HCT116 (cell line): Measurements from ENCODE around the gene TNPO1. TPM values are rescaled to one million over a fixed set of nuclear protein-coding genes. Genes with fewer than 3 reads are reported as not detected.

Experiments used
- ATAC-seq: fragments of 200-7000 bp; cut with Tn5 transposase; 2 replicates; pipeline ENCODE4 v1.9.1; 2020; ENCODE audit warnings: mild to moderate bottlenecking, moderate library complexity
- BruUV-seq: library from RNA; stranded (reverse); fragments of 400-500 nt; replicated peaks from 2 replicates; lab custom pipeline; 2021; lab: Mats Ljungman, UMichigan
- CTCF ChIA-PET: fragments of 300-600 bp; sonication (Branson Sonifier 250); formaldehyde crosslinking; loops from one replicate; lab custom pipeline; 2021; ENCODE audit warnings: antibody characterized with exemption; lab: Charles Lee
- POLR2A ChIA-PET: fragments of 300-600, 350-600 bp; sonication (Branson Sonifier 250); formaldehyde crosslinking; loops from one replicate; lab custom pipeline; 2021; ENCODE audit warnings: antibody characterized with exemption; lab: Charles Lee
- RAD21 ChIA-PET, 2 experiments: fragments of 300-600 bp; sonication (Branson Sonifier 250); formaldehyde crosslinking; loops; one replicate each; lab custom pipeline; 2023; ENCODE audit warnings: low total read pairs in 2 of 2; ENCODE audit not compliant: uncharacterized antibody in 2 of 2, unreplicated experiment in 2 of 2, low non-redundant PET in 1 of 2; lab: Charles Lee
- DNase-seq: peaks from one replicate; pipeline ENCODE4 v3.0.0-alpha.2; 2010; ENCODE audit warnings: low read depth, low spot score
- H2AFZ ChIP-seq: fragments of 200-600 bp; shearing (Covaris generic), sonication (generic); 2 replicates; pipeline ENCODE4 v1.6.1; 2017; ENCODE audit warnings: low read depth, mixed run types, mixed read lengths, antibody characterized with exemption, low read length; ENCODE audit not compliant: poor library complexity, severe bottlenecking
- H3K27ac ChIP-seq: 2 replicates; pipeline ENCODE4 v1.5.1; 2012; ENCODE audit warnings: low read depth, low read length
- H3K27me3 ChIP-seq: fragments of 200-600 bp; sonication (generic); 2 replicates; pipeline ENCODE4 v1.6.1; 2016; ENCODE audit warnings: mixed run types, low read length, mixed read lengths; ENCODE audit not compliant: insufficient read depth
- H3K36me3 ChIP-seq, 2 experiments: fragments of 200-500 bp in 1 of 2; fragments of 200-600 bp in 1 of 2; sonication (Bioruptor generic) in 1 of 2; sonication (generic) in 1 of 2; 2 replicates each; pipeline versions ENCODE4 v1.5.1 to v1.6.1; 2014 to 2016; ENCODE audit warnings: low read length in 2 of 2, inconsistent platforms in 1 of 2, mixed read lengths in 1 of 2, mixed run types in 1 of 2; ENCODE audit not compliant: insufficient read depth in 2 of 2, control insufficient read depth in 1 of 2
- H3K4me1 ChIP-seq, 2 experiments: fragments of 200-600 bp in 1 of 2; sonication (generic) in 1 of 2; 2 replicates each; pipeline versions ENCODE4 v1.5.1 to v1.6.1; 2012 to 2017; ENCODE audit warnings: low read length in 2 of 2, inconsistent platforms in 1 of 2, mild to moderate bottlenecking in 1 of 2, mixed read lengths in 1 of 2, mixed run types in 1 of 2, moderate library complexity in 1 of 2; ENCODE audit not compliant: insufficient read depth in 2 of 2, control insufficient read depth in 1 of 2
- H3K4me2 ChIP-seq: fragments of 200-600 bp; sonication (generic); 2 replicates; pipeline ENCODE4 v1.6.1; 2017; ENCODE audit warnings: mixed run types, low read length, mixed read lengths
- H3K4me3 ChIP-seq, 2 experiments: fragments of 200-600 bp in 1 of 2; sonication (generic) in 1 of 2; replicated peaks in 1 of 2; 2 replicates each; pipeline ENCODE4 v1.5.1; 2011 to 2016; ENCODE audit warnings: low read length in 2 of 2, control low read depth in 1 of 2, low read depth in 1 of 2, mild to moderate bottlenecking in 1 of 2, mixed read lengths in 1 of 2, mixed run types in 1 of 2
- H3K79me2 ChIP-seq: fragments of 200-600 bp; sonication (generic); 2 replicates; pipeline ENCODE4 v1.6.1; 2017; ENCODE audit warnings: mild to moderate bottlenecking, mixed run types, low read length, moderate library complexity, mixed read lengths; ENCODE audit not compliant: insufficient read depth
- H3K9ac ChIP-seq: fragments of 200-600 bp; sonication (generic); 2 replicates; pipeline ENCODE4 v1.6.1; 2016; ENCODE audit warnings: low read length, mixed read lengths
- H3K9me2 ChIP-seq: fragments of 200-600 bp; sonication (generic), shearing (Covaris generic); 2 replicates; pipeline ENCODE4 v1.6.1; 2017; ENCODE audit warnings: mixed run types, mild to moderate bottlenecking, moderate library complexity; ENCODE audit not compliant: insufficient read depth
- H3K9me3 ChIP-seq, 2 experiments: fragments of 200-500 bp in 1 of 2; fragments of 200-600 bp in 1 of 2; sonication (Bioruptor generic) in 1 of 2; sonication (generic) in 1 of 2; 2 replicates each; pipeline ENCODE4 v1.6.1; 2014 to 2017; ENCODE audit warnings: low read length in 2 of 2, mixed read lengths in 2 of 2, inconsistent platforms in 1 of 2, low read depth in 1 of 2, mild to moderate bottlenecking in 1 of 2, mixed run types in 1 of 2, moderate library complexity in 1 of 2; ENCODE audit not compliant: control insufficient read depth in 1 of 2, insufficient read depth in 1 of 2
- H4K20me1 ChIP-seq: fragments of 200-600 bp; sonication (generic), shearing (Covaris generic); 2 replicates; pipeline ENCODE4 v1.6.1; 2017; ENCODE audit warnings: mixed run types, mild to moderate bottlenecking, moderate library complexity; ENCODE audit not compliant: insufficient read depth
- CBX3 ChIP-seq: IDR thresholded peaks from 2 replicates; pipeline ENCODE4 v1.6.1; 2012; ENCODE audit warnings: low read depth
- CEBPB ChIP-seq: IDR thresholded peaks from 2 replicates; pipeline ENCODE4 v1.6.1; 2012; ENCODE audit warnings: low read depth
- EZH2 ChIP-seq: fragments of 200-600 bp; sonication (generic); IDR thresholded peaks from 2 replicates; pipeline ENCODE4 v1.6.1; 2017; ENCODE audit warnings: antibody characterized with exemption, mixed run types
- EZH2phosphoT487 ChIP-seq: fragments of 200-600 bp; IDR thresholded peaks from 2 replicates; pipeline ENCODE4 v1.6.1; 2018; ENCODE audit warnings: antibody characterized with exemption, borderline replicate concordance
- RAD21 ChIP-seq: IDR thresholded peaks from 2 replicates; pipeline ENCODE4 v1.6.1; 2012; ENCODE audit warnings: low read depth, mild to moderate bottlenecking
- SIN3A ChIP-seq: IDR thresholded peaks from 2 replicates; pipeline ENCODE4 v1.6.1; 2012; ENCODE audit warnings: low read depth
- YY1 ChIP-seq: IDR thresholded peaks from 2 replicates; pipeline ENCODE4 v1.6.1; 2011; ENCODE audit warnings: low read length, low read depth, moderate library complexity, mild to moderate bottlenecking; ENCODE audit not compliant: insufficient replicate concordance; ENCODE audit errors: extremely low read depth
- intact Hi-C: fragments of 100-400 bp; cut with micrococcal nuclease; formaldehyde crosslinking; loops from 2 replicates; pipeline ENCODE4 v1.10.0; 2022
- total RNA-seq: library from RNA; stranded (reverse); gene quantifications from one replicate; pipeline ENCODE4 v1.2.1, GENCODE V29; 2021; ENCODE audit not compliant: unreplicated experiment
- TF ChIP-seq, protein P1 (sequence below): IDR thresholded peaks from 2 replicates; pipeline ENCODE4 v1.6.1; 2012; ENCODE audit warnings: low read depth

TNPO1 gene
- total RNA-seq, 1 experiment from 2014 or later = 104 TPM

DNA sequence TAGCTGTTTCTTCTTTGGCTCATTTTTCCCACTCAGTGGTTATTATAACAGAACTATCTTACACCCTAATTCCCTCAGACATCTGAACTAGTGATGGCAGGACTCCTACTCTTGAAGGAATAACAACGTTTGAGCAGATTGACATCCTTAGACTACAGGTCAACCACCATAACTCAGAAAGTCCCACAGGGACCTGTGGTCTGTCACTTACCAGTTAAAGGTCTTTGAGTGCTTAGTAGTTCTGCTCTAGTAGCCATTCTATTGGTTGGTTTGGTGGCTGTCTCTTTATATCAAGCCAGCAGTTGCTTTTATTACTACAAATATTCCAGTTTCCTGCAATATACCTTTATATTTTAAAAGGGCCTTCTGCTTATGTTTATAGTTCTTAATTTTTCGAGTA, 72.1 kb downstream of the TNPO1 start:
- no TSS peak for BruUV-seq
- POLR2A ChIA-PET = no interaction called here
- H3K4me3 ChIP-seq = no peak overlapping the region

More for the DNA sequence above, 72.1 kb downstream of the TNPO1 start:
- Histone ChIP-seq H3K9ac (no peak overlapping the region), H2AFZ (no peak overlapping the region), H3K36me3 (peaks cover 53 to 70% of the 10 kb centered on the region in 2 experiments)
- no peak for ATAC-seq
- TF ChIP-seq RAD21 = no peak
- TF ChIP-seq CBX3 = no peak
- no peak for TF ChIP-seq EZH2
- TF ChIP-seq EZH2phosphoT487 = no peak
- TF ChIP-seq, protein P1, sequence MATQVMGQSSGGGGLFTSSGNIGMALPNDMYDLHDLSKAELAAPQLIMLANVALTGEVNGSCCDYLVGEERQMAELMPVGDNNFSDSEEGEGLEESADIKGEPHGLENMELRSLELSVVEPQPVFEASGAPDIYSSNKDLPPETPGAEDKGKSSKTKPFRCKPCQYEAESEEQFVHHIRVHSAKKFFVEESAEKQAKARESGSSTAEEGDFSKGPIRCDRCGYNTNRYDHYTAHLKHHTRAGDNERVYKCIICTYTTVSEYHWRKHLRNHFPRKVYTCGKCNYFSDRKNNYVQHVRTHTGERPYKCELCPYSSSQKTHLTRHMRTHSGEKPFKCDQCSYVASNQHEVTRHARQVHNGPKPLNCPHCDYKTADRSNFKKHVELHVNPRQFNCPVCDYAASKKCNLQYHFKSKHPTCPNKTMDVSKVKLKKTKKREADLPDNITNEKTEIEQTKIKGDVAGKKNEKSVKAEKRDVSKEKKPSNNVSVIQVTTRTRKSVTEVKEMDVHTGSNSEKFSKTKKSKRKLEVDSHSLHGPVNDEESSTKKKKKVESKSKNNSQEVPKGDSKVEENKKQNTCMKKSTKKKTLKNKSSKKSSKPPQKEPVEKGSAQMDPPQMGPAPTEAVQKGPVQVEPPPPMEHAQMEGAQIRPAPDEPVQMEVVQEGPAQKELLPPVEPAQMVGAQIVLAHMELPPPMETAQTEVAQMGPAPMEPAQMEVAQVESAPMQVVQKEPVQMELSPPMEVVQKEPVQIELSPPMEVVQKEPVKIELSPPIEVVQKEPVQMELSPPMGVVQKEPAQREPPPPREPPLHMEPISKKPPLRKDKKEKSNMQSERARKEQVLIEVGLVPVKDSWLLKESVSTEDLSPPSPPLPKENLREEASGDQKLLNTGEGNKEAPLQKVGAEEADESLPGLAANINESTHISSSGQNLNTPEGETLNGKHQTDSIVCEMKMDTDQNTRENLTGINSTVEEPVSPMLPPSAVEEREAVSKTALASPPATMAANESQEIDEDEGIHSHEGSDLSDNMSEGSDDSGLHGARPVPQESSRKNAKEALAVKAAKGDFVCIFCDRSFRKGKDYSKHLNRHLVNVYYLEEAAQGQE = no peak
- TF ChIP-seq SIN3A = no peak
- TF ChIP-seq YY1 = no peak
- no peak for TF ChIP-seq CEBPB
- TF ChIP-seq, all 23 proteins: peak for 0
- no peaks in the 10 kb centered on the region for H3K9me3 ChIP-seq
- ChIA-PET RAD21 (no interaction called here), CTCF (no interaction called here)
- H3K4me1 ChIP-seq = no peaks in the 10 kb centered on the region
- H3K27me3 ChIP-seq = no peaks in the 10 kb centered on the region
- H3K27ac ChIP-seq = no peak overlapping the region
- H3K9me2 ChIP-seq = no peaks in the 10 kb centered on the region
- peaks cover 7% of the 10 kb centered on the region; the same call in 1 of the 2 replicates for H4K20me1 ChIP-seq
- intact Hi-C loops = no loop called here
- peaks cover 81% of the 10 kb centered on the region for H3K79me2 ChIP-seq
- no peak overlapping the region for H3K4me2 ChIP-seq
- DNase-seq = no peak
